ENCODE data around the gene VPS37C. TPM values are rescaled to one million over a fixed set of nuclear protein-coding genes. Genes with fewer than 3 reads are reported as not detected.

VPS37C gene
- polyA plus RNA-seq, 1 of the 3 experiments (the other 2 are of a cell fraction) = 15.2 TPM

- H2AFZ ChIP-seq (ENCODE audit: low read depth) = no peak overlapping the region
- no peak overlapping the region for H3K4me2 ChIP-seq
- CTCF ChIA-PET = interaction anchor here (1.1 to 4.5 kb wide), 6 partner anchors 9 to 339 kb away, joined by 3 to 24 read pairs (median 4); partner anchors contain the start of gene VPS37C
- TF ChIP-seq CTCF (IDR thresholded peaks at IDR 0.05) = no peak
- no peaks in the 10 kb centered on the region for H3K9me3 ChIP-seq
- H3K9me2 ChIP-seq = no peaks in the 10 kb centered on the region
- no peaks in the 10 kb centered on the region for H4K20me1 ChIP-seq (ENCODE audit: insufficient read depth)
- H3K79me2 ChIP-seq (ENCODE audit: insufficient read depth) = no peaks in the 10 kb centered on the region
- POLR2A ChIA-PET = interaction anchor here (0.6 to 1.2 kb wide), 2 partner anchors 9 to 1454 kb away, joined by 3 read pairs; partner anchors contain the start of gene VPS37C
- no peak overlapping the region for H3K27ac ChIP-seq (ENCODE audit: low read depth in 2 of 2, low read length in 1 of 2)
- no peaks in the 10 kb centered on the region for H3K4me1 ChIP-seq (ENCODE audit: control insufficient read depth in 1 of 2, insufficient read depth in 2 of 2, low read depth in 1 of 2, low read length in 1 of 2)
- peaks cover 25% of the 10 kb centered on the region; the same call in 1 of the 2 replicates for H3K27me3 ChIP-seq (ENCODE audit: insufficient read depth)
- 26% methylated on average over 6 of the region's 9 CpGs for WGBS (ENCODE audit: low lambda C conversion rate)
- H3K4me3 ChIP-seq (ENCODE audit: low read depth in 2 of 2, low read length in 1 of 2) = no peak overlapping the region
- H3K9ac ChIP-seq = no peak overlapping the region
- H3F3A ChIP-seq (replicated peaks; ENCODE audit: insufficient read depth) = no peaks in the 10 kb centered on the region
- no peak for DNase-seq
- H3K36me3 ChIP-seq (replicated peaks in 1 of 2; ENCODE audit: control insufficient read depth in 1 of 2, insufficient read depth in 2 of 2, low read length in 1 of 2) = no peaks in the 10 kb centered on the region
Observed at GRCh38 chr11:61170566-61170965, 9.3 kb upstream of the VPS37C start.

GRCh38 chr11:61168800-61169199 lies 7.6 kb upstream of the VPS37C start:
- DNase-seq = no peak
- Histone ChIP-seq H3K4me2 (no peak overlapping the region), H3K36me3 (replicated peaks in 1 of 2; ENCODE audit: control insufficient read depth in 1 of 2, insufficient read depth in 2 of 2, low read length in 1 of 2) (no peaks in the 10 kb centered on the region), H2AFZ (ENCODE audit: low read depth) (no peak overlapping the region), H3K9ac (no peak overlapping the region), H3K27ac (ENCODE audit: low read depth in 2 of 2, low read length in 1 of 2) (no peak overlapping the region), H3K79me2 (ENCODE audit: insufficient read depth) (no peaks in the 10 kb centered on the region), H3K27me3 (ENCODE audit: insufficient read depth) (peaks cover 10% of the 10 kb centered on the region; the same call in 1 of the 2 replicates), H3K4me1 (ENCODE audit: control insufficient read depth in 1 of 2, insufficient read depth in 2 of 2, low read depth in 1 of 2, low read length in 1 of 2) (no peaks in the 10 kb centered on the region), H3K9me2 (no peaks in the 10 kb centered on the region), H3F3A (replicated peaks; ENCODE audit: insufficient read depth) (no peaks in the 10 kb centered on the region), H3K9me3 (no peaks in the 10 kb centered on the region), H4K20me1 (ENCODE audit: insufficient read depth) (no peaks in the 10 kb centered on the region), H3K4me3 (ENCODE audit: low read depth in 2 of 2, low read length in 1 of 2) (no peak overlapping the region)
- ChIA-PET POLR2A (no interaction called here), CTCF (interaction anchor here (0.8 to 4.5 kb wide), 3 partner anchors 10 to 125 kb away, joined by 3 to 24 read pairs (median 5); no protein-coding TSS in a partner anchor)
- TF ChIP-seq USF1 (IDR thresholded peaks at IDR 0.05; ENCODE audit: borderline replicate concordance, low read depth) = no peak
- TF ChIP-seq NRF1 (IDR thresholded peaks at IDR 0.05; ENCODE audit: low read depth, low read length) = no peak
- TF ChIP-seq EZH2phosphoT487 (IDR thresholded peaks at IDR 0.05; ENCODE audit: borderline replicate concordance, low read depth) = no peak
- no peak for TF ChIP-seq SIN3A (IDR thresholded peaks at IDR 0.05; ENCODE audit: borderline replicate concordance, low read depth, low read length)
- TF ChIP-seq FOXJ3 (CRISPR knock-in tag; IDR thresholded peaks at IDR 0.05) = no peak
- no peak for TF ChIP-seq FOXM1 (IDR thresholded peaks at IDR 0.05; ENCODE audit: low read depth)
- WGBS (ENCODE audit: low lambda C conversion rate) = 71% methylated on average over 1 of the region's 1 CpG
